Mesothelial cell of epicardium (in vitro differentiated cells): Measurements from ENCODE around the gene ZIC2. TPM values are rescaled to one million over a fixed set of nuclear protein-coding genes. Genes with fewer than 3 reads are reported as not detected.

Experiments
- DNase-seq, 2 experiments: peaks; one replicate each; pipeline ENCODE4 v3.0.0; 2021; ENCODE audit warnings: low spot score in 2 of 2; ENCODE audit not compliant: unreplicated experiment in 2 of 2
- H3K27ac Mint-ChIP-seq: 2 replicates; pipeline ENCODE4 v1.8.0; 2021; ENCODE audit warnings: mixed read lengths
- H3K27me3 Mint-ChIP-seq: 2 replicates; pipeline ENCODE4 v1.8.0; 2021; ENCODE audit warnings: low read depth, mixed read lengths
- H3K36me3 Mint-ChIP-seq: 2 replicates; pipeline ENCODE4 v1.8.0; 2021; ENCODE audit warnings: mixed read lengths
- H3K4me1 Mint-ChIP-seq: 2 replicates; pipeline ENCODE4 v1.8.0; 2021; ENCODE audit warnings: mixed read lengths
- H3K4me3 Mint-ChIP-seq: 2 replicates; pipeline ENCODE4 v1.8.0; 2021; ENCODE audit warnings: mild to moderate bottlenecking, moderate library complexity, mixed read lengths
- H3K9me3 Mint-ChIP-seq: 2 replicates; pipeline ENCODE4 v1.8.0; 2021; ENCODE audit warnings: mixed read lengths
- total RNA-seq: library from RNA; stranded (reverse); gene quantifications from 3 replicates; pipeline ENCODE4 v1.2.1, GENCODE V29; 2021
- TF ChIP-seq, protein P1 (sequence below): fragments of 200-600 bp; sonication (generic); IDR thresholded peaks from one replicate; pipeline ENCODE4 v1.5.0; 2021; ENCODE audit warnings: antibody characterized with exemption; ENCODE audit not compliant: unreplicated experiment

The ZIC2 gene
- total RNA-seq, 1 donor from 2014 or later: not detected

DNA sequence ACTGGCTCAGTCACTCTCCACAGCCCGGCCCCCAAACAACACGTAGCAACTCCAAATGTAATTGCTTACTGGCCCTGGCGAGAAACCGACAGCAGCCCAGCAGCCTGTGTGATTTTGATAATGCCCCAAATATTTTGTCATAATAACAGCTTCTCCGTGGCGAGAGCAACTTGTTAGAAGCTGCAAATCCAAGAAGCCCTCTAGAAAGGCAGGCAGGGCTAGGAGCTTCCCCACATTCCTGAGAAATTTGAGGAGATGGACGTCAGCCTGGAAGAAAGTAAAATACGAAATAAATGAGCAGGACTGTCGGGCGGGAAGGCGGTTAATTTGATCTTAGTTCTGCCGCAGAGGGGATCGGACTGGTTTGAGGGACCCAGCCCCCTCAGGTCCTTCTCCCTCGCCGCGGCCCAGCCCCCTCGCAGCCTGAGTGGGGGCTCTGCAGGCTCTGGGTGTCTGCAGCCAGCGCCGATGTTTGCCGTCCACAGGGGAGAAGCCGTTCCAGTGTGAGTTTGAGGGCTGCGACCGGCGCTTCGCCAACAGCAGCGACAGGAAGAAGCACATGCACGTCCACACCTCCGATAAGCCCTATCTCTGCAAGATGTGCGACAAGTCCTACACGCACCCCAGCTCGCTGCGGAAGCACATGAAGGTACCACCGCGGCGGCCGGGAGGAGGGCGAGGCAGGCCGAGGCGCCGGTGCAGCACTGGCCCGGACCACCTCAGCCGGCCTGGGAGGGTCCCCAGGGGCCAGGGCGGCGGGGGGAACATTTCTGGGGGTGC is 3.1 kb downstream of the ZIC2 start:
- Mint-ChIP-seq H3K4me1 (peaks cover 6% of the 10 kb centered on the region), H3K27me3 (peaks cover 79% of the 10 kb centered on the region), H3K4me3 (no peak overlapping the region), H3K27ac (no peak overlapping the region), H3K9me3 (no peaks in the 10 kb centered on the region), H3K36me3 (no peaks in the 10 kb centered on the region)
- TF ChIP-seq, protein P1, sequence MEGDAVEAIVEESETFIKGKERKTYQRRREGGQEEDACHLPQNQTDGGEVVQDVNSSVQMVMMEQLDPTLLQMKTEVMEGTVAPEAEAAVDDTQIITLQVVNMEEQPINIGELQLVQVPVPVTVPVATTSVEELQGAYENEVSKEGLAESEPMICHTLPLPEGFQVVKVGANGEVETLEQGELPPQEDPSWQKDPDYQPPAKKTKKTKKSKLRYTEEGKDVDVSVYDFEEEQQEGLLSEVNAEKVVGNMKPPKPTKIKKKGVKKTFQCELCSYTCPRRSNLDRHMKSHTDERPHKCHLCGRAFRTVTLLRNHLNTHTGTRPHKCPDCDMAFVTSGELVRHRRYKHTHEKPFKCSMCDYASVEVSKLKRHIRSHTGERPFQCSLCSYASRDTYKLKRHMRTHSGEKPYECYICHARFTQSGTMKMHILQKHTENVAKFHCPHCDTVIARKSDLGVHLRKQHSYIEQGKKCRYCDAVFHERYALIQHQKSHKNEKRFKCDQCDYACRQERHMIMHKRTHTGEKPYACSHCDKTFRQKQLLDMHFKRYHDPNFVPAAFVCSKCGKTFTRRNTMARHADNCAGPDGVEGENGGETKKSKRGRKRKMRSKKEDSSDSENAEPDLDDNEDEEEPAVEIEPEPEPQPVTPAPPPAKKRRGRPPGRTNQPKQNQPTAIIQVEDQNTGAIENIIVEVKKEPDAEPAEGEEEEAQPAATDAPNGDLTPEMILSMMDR: no peak
- no peak for DNase-seq

DNA sequence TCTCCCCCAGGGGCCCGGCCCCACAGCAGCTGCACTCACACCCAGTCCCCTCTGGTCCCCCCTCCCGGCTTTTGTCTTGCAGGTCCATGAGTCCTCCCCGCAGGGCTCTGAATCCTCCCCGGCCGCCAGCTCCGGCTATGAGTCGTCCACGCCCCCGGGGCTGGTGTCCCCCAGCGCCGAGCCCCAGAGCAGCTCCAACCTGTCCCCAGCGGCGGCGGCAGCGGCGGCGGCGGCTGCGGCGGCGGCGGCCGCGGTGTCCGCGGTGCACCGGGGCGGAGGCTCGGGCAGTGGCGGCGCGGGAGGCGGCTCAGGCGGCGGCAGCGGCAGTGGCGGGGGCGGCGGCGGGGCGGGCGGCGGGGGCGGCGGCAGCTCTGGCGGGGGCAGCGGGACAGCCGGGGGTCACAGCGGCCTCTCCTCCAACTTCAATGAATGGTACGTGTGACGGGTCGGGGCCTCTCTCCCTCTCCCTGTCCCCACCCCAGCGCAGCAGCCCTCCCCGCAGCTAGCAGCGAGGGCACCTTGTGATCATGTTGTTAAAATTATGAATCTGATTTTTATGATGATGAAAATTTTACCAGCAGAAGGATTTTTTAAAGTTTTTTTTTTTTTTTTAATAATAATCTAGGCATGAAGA is 3.8 kb downstream of the ZIC2 start:
- H3K27me3 Mint-ChIP-seq: peaks cover 81% of the 10 kb centered on the region
- H3K36me3 Mint-ChIP-seq: no peaks in the 10 kb centered on the region
- H3K4me3 Mint-ChIP-seq: no peak overlapping the region
- H3K4me1 Mint-ChIP-seq: peaks cover 6% of the 10 kb centered on the region
- no peak overlapping the region for H3K27ac Mint-ChIP-seq
- TF ChIP-seq, protein P1: no peak
- DNase-seq: no peak
- H3K9me3 Mint-ChIP-seq: no peaks in the 10 kb centered on the region

DNA sequence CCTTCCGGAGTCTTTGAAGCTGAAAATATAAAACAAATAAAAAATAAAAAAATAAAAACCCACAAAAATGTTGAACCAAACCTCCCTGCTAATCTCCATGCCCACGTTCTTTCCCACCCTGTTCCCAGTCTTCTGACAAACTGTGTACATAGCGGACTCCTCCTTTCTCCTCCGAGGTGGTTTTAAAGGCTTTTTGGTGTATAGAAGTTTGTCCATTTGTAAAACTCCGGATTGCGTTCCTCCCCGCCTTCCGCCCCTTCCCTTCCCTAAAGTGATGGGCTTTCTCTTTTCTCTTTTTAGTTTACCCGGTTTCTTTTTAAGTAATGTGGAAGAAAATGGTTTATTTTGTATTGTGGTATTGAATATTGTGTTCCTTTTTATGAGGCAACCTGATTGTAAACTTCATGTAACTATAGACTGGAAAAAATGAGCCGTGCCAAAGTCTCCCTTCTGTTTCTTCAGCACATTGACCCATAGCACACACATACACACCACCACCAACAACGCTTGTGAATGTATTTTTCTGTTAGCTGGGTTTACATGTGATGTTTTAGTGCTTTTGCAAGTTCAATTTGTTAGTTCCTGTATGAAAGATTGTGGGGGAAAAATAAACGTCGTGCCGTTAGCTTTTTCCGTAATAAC is 4.4 kb downstream of the ZIC2 start:
- TF ChIP-seq, protein P1: no peak
- Mint-ChIP-seq H3K4me3 (no peak overlapping the region), H3K9me3 (no peaks in the 10 kb centered on the region), H3K36me3 (no peaks in the 10 kb centered on the region), H3K27me3 (peaks cover 84% of the 10 kb centered on the region), H3K27ac (no peak overlapping the region), H3K4me1 (peaks cover 6% of the 10 kb centered on the region)
- DNase-seq: no peak

DNA sequence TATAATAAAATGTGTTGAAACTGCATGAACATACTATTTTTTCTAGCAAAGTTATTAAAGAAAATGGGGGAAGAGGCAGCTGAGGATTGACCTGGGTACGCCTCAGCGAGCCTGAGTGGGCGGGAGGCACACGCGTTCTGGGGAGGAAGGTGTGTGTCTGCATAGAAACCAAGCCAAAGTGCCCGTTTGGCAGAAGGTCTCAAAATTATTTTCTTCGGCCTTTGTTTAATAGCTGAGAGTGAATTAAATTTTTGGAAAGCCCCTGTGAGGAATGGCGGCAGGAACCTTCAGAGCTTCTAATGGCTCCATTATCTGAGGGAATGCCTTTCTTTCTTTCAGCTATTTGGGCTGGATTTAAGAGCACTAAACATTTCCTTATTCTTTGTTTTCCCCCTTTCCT is 5.2 kb downstream of the ZIC2 start:
- peaks cover 6% of the 10 kb centered on the region for H3K4me1 Mint-ChIP-seq
- no peak overlapping the region for H3K4me3 Mint-ChIP-seq
- peaks cover 88% of the 10 kb centered on the region for H3K27me3 Mint-ChIP-seq
- H3K36me3 Mint-ChIP-seq: no peaks in the 10 kb centered on the region
- H3K9me3 Mint-ChIP-seq: no peaks in the 10 kb centered on the region
- DNase-seq: no peak
- TF ChIP-seq, protein P1: no peak
- H3K27ac Mint-ChIP-seq: no peak overlapping the region

DNA sequence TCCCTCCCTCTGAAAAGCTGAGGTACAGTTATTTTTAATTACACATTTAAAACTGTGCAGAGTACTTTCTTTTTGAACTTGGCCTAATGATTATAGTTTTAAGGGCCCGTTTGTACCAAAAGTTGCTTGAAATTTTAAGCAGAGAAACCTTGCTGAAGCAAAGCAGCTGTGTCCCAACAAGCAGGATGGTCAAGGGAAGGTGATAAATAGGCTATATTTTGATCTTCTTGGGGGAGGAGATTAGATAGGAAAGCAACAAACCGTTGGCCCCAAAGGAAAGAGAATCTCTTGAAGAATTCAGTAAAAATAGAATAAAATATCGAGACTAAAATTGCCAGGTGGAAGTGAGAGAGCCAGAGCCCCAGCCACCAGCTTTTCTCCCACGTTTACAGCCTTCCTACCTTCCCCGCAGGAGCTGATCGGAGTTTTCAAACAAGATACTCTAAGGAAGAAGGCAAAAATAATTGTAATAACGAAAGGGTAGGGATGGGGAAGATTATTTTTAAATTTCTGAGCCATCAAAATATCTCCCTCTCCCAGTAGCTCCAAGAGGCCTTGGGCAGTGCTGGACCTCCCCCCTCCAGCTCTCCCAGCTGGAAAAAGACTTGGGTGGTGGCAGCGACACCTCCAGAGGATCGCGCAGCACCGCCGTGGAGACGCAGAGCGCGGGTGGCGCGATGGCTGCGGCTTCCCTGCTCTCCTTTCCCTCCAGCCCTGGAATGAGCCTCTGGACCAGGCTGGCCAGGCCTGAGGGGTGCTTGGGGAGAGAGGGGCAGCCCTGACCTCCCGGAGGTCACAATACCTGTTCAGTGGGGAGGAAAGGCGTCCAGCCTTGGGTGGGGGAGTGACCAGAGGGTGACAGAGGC is 5.8 kb downstream of the ZIC2 start:
- Mint-ChIP-seq H3K9me3 (no peaks in the 10 kb centered on the region), H3K27me3 (peaks cover 94% of the 10 kb centered on the region), H3K36me3 (no peaks in the 10 kb centered on the region), H3K27ac (no peak overlapping the region), H3K4me3 (no peak overlapping the region), H3K4me1 (peaks cover 6% of the 10 kb centered on the region)
- DNase-seq: no peak
- TF ChIP-seq, protein P1: no peak
